Skeletal muscle tissue (tissue), 4 donors: ENCODE results near the gene DNTT. TPM values are rescaled to one million over a fixed set of nuclear protein-coding genes. Genes with fewer than 3 reads are reported as not detected.

Source experiments
- H3K27ac ChIP-seq: one replicate; pipeline ENCODE4 v1.7.0; 2013; ENCODE audit warnings: mild to moderate bottlenecking, low read depth, low read length, inconsistent platforms
- H3K27me3 ChIP-seq, 3 donors: one replicate each; pipeline ENCODE4 v1.7.0; 2013; ENCODE audit warnings: low read length in 3 of 3; ENCODE audit not compliant: control insufficient read depth in 3 of 3, insufficient read depth in 3 of 3
- H3K36me3 ChIP-seq, 3 donors: one replicate each; pipeline ENCODE4 v1.7.0; 2013; ENCODE audit warnings: low read length in 3 of 3; ENCODE audit not compliant: control insufficient read depth in 3 of 3, insufficient read depth in 3 of 3
- H3K4me1 ChIP-seq, 3 donors: one replicate each; pipeline ENCODE4 v1.7.0; 2013; ENCODE audit warnings: low read length in 3 of 3, mild to moderate bottlenecking in 3 of 3; ENCODE audit not compliant: control insufficient read depth in 3 of 3, insufficient read depth in 3 of 3
- H3K4me3 ChIP-seq, 3 donors: one replicate each; pipeline ENCODE4 v1.7.0; 2013; ENCODE audit warnings: low read length in 3 of 3
- H3K9ac ChIP-seq, 3 donors: one replicate each; pipeline ENCODE4 v1.7.0; 2013; ENCODE audit warnings: low read length in 3 of 3, mild to moderate bottlenecking in 3 of 3, moderate library complexity in 2 of 3, low read depth in 1 of 3
- H3K9me3 ChIP-seq, 3 donors: one replicate each; pipeline ENCODE4 v1.7.0; 2013; ENCODE audit warnings: low read length in 3 of 3; ENCODE audit not compliant: control insufficient read depth in 3 of 3
- total RNA-seq: library from RNA; depleted of rRNA; stranded (reverse); fragments of >200 nt; gene quantifications from one replicate; pipeline ENCODE4 v1.2.3, GENCODE V29; 2014
- donor health status: Osteomylitis.

Gene DNTT
- total RNA-seq, 1 donor from 2014 or later, result not detected

- Histone ChIP-seq H3K9me3 (no peaks in the 10 kb centered on the region), H3K4me1 (no peaks in the 10 kb centered on the region), H3K4me3 (no peak overlapping the region), H3K9ac (no peak overlapping the region), H3K27ac (no peak overlapping the region), H3K27me3 (peaks cover 0 to 7% (median 0%) of the 10 kb centered on the region in 3 donors), H3K36me3 (no peaks in the 10 kb centered on the region)
These were observed 17.6 kb downstream of the DNTT start for GRCh38 chr10:96321822-96322221.

GRCh38 chr10:96322275-96322674 is 18.0 kb downstream of the DNTT start:
- no peak overlapping the region for H3K27ac ChIP-seq
- H3K9me3 ChIP-seq, result no peaks in the 10 kb centered on the region
- peaks cover 0 to 7% (median 0%) of the 10 kb centered on the region in 3 donors for H3K27me3 ChIP-seq
- no peaks in the 10 kb centered on the region for H3K4me1 ChIP-seq
- no peaks in the 10 kb centered on the region for H3K36me3 ChIP-seq
- H3K4me3 ChIP-seq, result no peak overlapping the region
- H3K9ac ChIP-seq, result no peak overlapping the region

DNA sequence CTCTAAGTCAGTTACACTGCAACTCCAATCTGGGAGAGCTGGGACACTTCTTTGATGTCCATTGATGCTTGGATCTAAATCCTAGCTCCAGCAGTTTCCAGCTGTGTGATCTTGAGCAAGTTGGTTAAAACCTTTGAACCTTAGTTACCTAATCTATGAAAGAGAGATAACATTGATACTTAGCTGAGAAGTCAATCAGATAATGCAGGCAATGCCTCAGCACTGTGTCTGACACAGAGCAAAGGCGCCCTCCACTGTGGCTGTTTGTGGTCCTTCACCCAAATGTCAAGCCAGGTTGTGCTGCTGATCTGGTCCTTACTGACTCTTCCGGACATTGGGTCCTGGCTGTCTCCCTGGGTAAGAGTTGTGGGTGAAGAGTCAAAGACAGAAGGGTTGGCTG is 20.2 kb downstream of the DNTT start:
- Histone ChIP-seq H3K36me3 (no peaks in the 10 kb centered on the region), H3K27me3 (peaks cover 3 to 7% (median 4%) of the 10 kb centered on the region in 3 donors), H3K9ac (no peak overlapping the region), H3K4me3 (no peak overlapping the region), H3K4me1 (no peaks in the 10 kb centered on the region), H3K27ac (no peak overlapping the region), H3K9me3 (no peaks in the 10 kb centered on the region)

GRCh38 chr10:96325719-96326373 is 21.6 kb downstream of the DNTT start:
- H3K4me3 ChIP-seq, result no peak overlapping the region
- H3K9ac ChIP-seq, result no peak overlapping the region
- H3K27me3 ChIP-seq, result peaks cover 3 to 11% (median 8%) of the 10 kb centered on the region in 3 donors
- no peaks in the 10 kb centered on the region for H3K4me1 ChIP-seq
- no peaks in the 10 kb centered on the region for H3K9me3 ChIP-seq
- no peaks in the 10 kb centered on the region for H3K36me3 ChIP-seq
- H3K27ac ChIP-seq, result no peak overlapping the region

GRCh38 chr10:96327462-96327861 is 23.2 kb downstream of the DNTT start:
- Histone ChIP-seq H3K27ac (no peak overlapping the region), H3K9me3 (no peaks in the 10 kb centered on the region), H3K36me3 (no peaks in the 10 kb centered on the region), H3K4me3 (no peak overlapping the region), H3K27me3 (peaks cover 3 to 14% (median 9%) of the 10 kb centered on the region in 3 donors), H3K9ac (no peak overlapping the region), H3K4me1 (no peaks in the 10 kb centered on the region)

- no peak overlapping the region for H3K4me3 ChIP-seq
- H3K36me3 ChIP-seq, result no peaks in the 10 kb centered on the region
- H3K9me3 ChIP-seq, result no peaks in the 10 kb centered on the region
- no peaks in the 10 kb centered on the region for H3K4me1 ChIP-seq
- H3K9ac ChIP-seq, result no peak overlapping the region
- H3K27ac ChIP-seq, result no peak overlapping the region
- peaks cover 4 to 13% (median 7%) of the 10 kb centered on the region in 3 donors for H3K27me3 ChIP-seq
These were observed 28.9 kb downstream of the DNTT start for GRCh38 chr10:96333101-96333500.

DNA sequence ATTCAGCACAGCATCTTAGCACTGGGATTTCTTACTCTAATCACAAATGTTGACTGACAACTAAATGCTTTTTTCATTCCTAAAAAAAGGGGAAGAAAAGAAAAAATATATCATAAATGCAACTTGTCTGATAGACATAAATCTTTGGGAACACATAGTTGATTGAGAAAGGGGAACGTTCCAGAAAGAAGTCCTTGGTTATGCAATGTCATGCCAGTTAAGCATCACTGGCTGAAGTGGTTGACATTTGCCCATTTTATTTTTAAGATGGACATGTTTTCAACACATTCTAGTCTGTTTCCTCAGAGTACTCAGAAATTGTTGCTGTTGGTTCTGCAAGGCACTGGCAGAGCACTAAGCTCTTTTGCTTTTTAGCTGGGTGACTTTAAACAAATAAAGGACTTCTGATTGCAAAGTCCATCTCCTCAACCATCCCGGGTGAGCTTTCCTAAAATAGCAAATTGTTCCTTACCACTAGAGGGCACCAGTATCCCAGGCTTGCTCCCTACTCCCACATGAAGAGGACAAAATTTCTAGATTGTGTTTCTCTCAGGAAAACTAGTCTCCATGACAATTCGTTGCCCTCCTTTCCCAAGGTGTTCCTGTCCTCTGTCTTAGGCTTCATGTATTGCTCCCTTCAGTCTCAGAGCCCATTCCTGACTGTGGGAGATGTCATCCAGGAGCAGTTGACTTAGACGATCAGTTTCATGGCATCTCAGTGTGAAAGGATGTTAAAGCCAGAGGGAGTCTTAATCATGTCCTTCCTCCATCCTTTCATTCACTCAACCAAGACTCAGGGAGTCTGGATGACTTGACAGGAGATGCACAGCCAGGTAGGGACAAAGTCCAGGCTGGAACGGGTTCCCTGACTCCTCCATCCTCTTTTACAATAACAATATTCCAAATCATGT is 30.6 kb downstream of the DNTT start:
- no peaks in the 10 kb centered on the region for H3K4me1 ChIP-seq
- no peak overlapping the region for H3K9ac ChIP-seq
- no peak overlapping the region for H3K4me3 ChIP-seq
- peaks cover 4 to 13% (median 7%) of the 10 kb centered on the region in 3 donors for H3K27me3 ChIP-seq
- no peak overlapping the region for H3K27ac ChIP-seq
- H3K9me3 ChIP-seq, result no peaks in the 10 kb centered on the region
- H3K36me3 ChIP-seq, result no peaks in the 10 kb centered on the region

DNA sequence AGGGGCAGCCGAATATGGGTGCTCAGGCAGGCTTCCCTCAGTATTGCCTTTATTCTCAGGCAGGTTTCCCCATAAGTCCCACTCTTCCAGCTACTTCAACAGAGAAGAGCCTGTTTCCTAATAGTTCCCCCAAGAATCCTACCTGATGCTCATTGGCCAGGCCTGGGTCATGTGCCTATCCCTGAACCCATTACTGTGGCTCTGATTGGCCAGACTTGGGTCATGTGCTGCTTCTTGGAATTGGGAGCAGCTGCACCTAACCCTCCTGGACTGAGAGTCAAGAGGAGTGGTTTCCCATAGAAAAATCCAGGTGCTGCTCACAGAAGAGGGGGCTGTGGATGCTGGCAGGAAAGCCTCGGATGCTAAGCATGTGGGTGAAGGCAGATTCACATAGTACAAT is 32.9 kb downstream of the DNTT start:
- Histone ChIP-seq H3K27me3 (peaks cover 2 to 5% (median 4%) of the 10 kb centered on the region in 3 donors), H3K4me3 (no peak overlapping the region), H3K9ac (no peak overlapping the region), H3K4me1 (no peaks in the 10 kb centered on the region), H3K27ac (no peak overlapping the region), H3K9me3 (no peaks in the 10 kb centered on the region), H3K36me3 (no peaks in the 10 kb centered on the region)

GRCh38 chr10:96338279-96338925 is 34.2 kb downstream of the DNTT start:
- Histone ChIP-seq H3K4me3 (no peak overlapping the region), H3K9ac (no peak overlapping the region), H3K27me3 (peaks cover 0 to 4% (median 2%) of the 10 kb centered on the region in 3 donors), H3K27ac (no peak overlapping the region), H3K36me3 (no peaks in the 10 kb centered on the region), H3K9me3 (no peaks in the 10 kb centered on the region), H3K4me1 (no peaks in the 10 kb centered on the region)

- peaks cover 0 to 4% (median 0%) of the 10 kb centered on the region in 3 donors for H3K27me3 ChIP-seq
- no peaks in the 10 kb centered on the region for H3K9me3 ChIP-seq
- H3K27ac ChIP-seq, result no peak overlapping the region
- no peaks in the 10 kb centered on the region for H3K36me3 ChIP-seq
- no peak overlapping the region for H3K4me3 ChIP-seq
- H3K9ac ChIP-seq, result no peak overlapping the region
- H3K4me1 ChIP-seq, result no peaks in the 10 kb centered on the region
These were observed 35.1 kb downstream of the DNTT start for GRCh38 chr10:96339383-96339782.
